GM23338 (cell line): Measurements from ENCODE around the gene OCA2. TPM values are rescaled to one million over a fixed set of nuclear protein-coding genes. Genes with fewer than 3 reads are reported as not detected.
A peak's percentile ranks its signal among the peaks of the same experiment; 100 is the strongest.

Source experiments
- ATAC-seq: fragments of 200-7000 bp; cut with Tn5 transposase; 3 replicates; pipeline ENCODE4 v1.9.1; 2020
- DNase-seq: peaks from one replicate; pipeline ENCODE4 v3.0.0-alpha.2; 2015; ENCODE audit warnings: low spot score
- H2AFZ ChIP-seq: fragments of 200-600 bp; sonication (generic); 2 replicates; pipeline ENCODE4 v1.8.0; 2016; ENCODE audit warnings: antibody characterized with exemption, mild to moderate bottlenecking, moderate library complexity
- H3F3A ChIP-seq: fragments of 200-600 bp; sonication (generic); replicated peaks from 2 replicates; pipeline ENCODE4 v1.8.0; 2017; ENCODE audit warnings: antibody characterized with exemption, mixed run types, low read depth
- H3K27ac ChIP-seq: fragments of 200-600 bp; sonication (generic); 2 replicates; pipeline ENCODE4 v1.6.1; 2016; ENCODE audit warnings: low read depth
- H3K27me3 ChIP-seq: fragments of 200-600 bp; sonication (generic); 2 replicates; pipeline ENCODE4 v1.8.0; 2016; ENCODE audit warnings: mild to moderate bottlenecking, mixed run types, moderate library complexity; ENCODE audit not compliant: insufficient read depth
- H3K36me3 ChIP-seq: fragments of 200-600 bp; sonication (generic); 2 replicates; pipeline ENCODE4 v1.8.0; 2016; ENCODE audit warnings: mild to moderate bottlenecking; ENCODE audit not compliant: insufficient read depth
- H3K4me1 ChIP-seq: fragments of 200-600 bp; sonication (generic); 2 replicates; pipeline ENCODE4 v1.8.0; 2016; ENCODE audit warnings: mild to moderate bottlenecking, moderate library complexity; ENCODE audit not compliant: insufficient read depth
- H3K4me2 ChIP-seq: fragments of 200-600 bp; sonication (generic); 2 replicates; pipeline ENCODE4 v1.7.1; 2017; ENCODE audit warnings: mixed run types
- H3K4me3 ChIP-seq: fragments of 200-600 bp; sonication (generic); 2 replicates; pipeline ENCODE4 v1.6.1; 2016; ENCODE audit warnings: mixed run types
- H3K79me2 ChIP-seq: fragments of 200-600 bp; sonication (generic); replicated peaks from 2 replicates; pipeline ENCODE4 v1.8.0; 2017; ENCODE audit warnings: mild to moderate bottlenecking; ENCODE audit not compliant: insufficient read depth
- H3K9me2 ChIP-seq: fragments of 200-600 bp; sonication (generic); 2 replicates; pipeline ENCODE4 v1.8.0; 2017; ENCODE audit not compliant: insufficient read depth
- H4K20me1 ChIP-seq: fragments of 200-600 bp; sonication (generic); replicated peaks from 2 replicates; pipeline ENCODE4 v1.8.0; 2017; ENCODE audit warnings: mild to moderate bottlenecking; ENCODE audit not compliant: insufficient read depth
- H3K27ac Mint-ChIP-seq: 2 replicates; pipeline ENCODE4 v1.8.0; 2020; ENCODE audit warnings: inconsistent platforms, mild to moderate bottlenecking, moderate library complexity, mixed read lengths
- H3K27me3 Mint-ChIP-seq: 3 replicates; pipeline ENCODE4 v1.8.0; 2022; ENCODE audit warnings: low read depth, mild to moderate bottlenecking, moderate library complexity, mixed read lengths, inconsistent platforms; ENCODE audit not compliant: insufficient read depth, poor library complexity
- H3K36me3 Mint-ChIP-seq: 3 replicates; pipeline ENCODE4 v1.8.0; 2021; ENCODE audit warnings: low read depth, mild to moderate bottlenecking, inconsistent platforms, moderate library complexity, mixed read lengths
- H3K4me1 Mint-ChIP-seq: 3 replicates; pipeline ENCODE4 v1.8.0; 2020; ENCODE audit warnings: mild to moderate bottlenecking, inconsistent platforms, mixed read lengths
- H3K4me3 Mint-ChIP-seq: 3 replicates; pipeline ENCODE4 v1.8.0; 2021; ENCODE audit warnings: moderate library complexity, mild to moderate bottlenecking, inconsistent platforms, mixed read lengths
- H3K9me3 Mint-ChIP-seq: 3 replicates; pipeline ENCODE4 v1.8.0; 2020; ENCODE audit warnings: moderate library complexity, mild to moderate bottlenecking, inconsistent platforms, mixed read lengths
- CREB1 ChIP-seq: fragments of 250-450 bp; sonication (Bioruptor Pico); IDR thresholded peaks from 2 replicates; pipeline ENCODE4 v1.5.0; 2020; ENCODE audit warnings: low read depth, mild to moderate bottlenecking, moderate library complexity
- CTCF ChIP-seq, 2 experiments: fragments of 200-600 bp in 1 of 2; sonication (generic) in 1 of 2; conservative IDR thresholded peaks; 2 replicates each; pipeline versions ENCODE4 v1.5.1 to v1.6.1; 2016 to 2017; ENCODE audit warnings: antibody characterized with exemption in 2 of 2, low read depth in 2 of 2, mild to moderate bottlenecking in 2 of 2, moderate library complexity in 1 of 2
- ETS1 ChIP-seq: IDR thresholded peaks from 2 replicates; pipeline ENCODE4 v1.6.1; 2016; ENCODE audit warnings: antibody characterized with exemption
- EZH2 ChIP-seq: fragments of 200-600 bp; sonication (generic); IDR thresholded peaks from one replicate; pipeline ENCODE4 v1.8.0; 2017; ENCODE audit warnings: antibody characterized with exemption, mild to moderate bottlenecking, low read depth; ENCODE audit not compliant: unreplicated experiment
- EZH2phosphoT487 ChIP-seq: fragments of 200-600 bp; sonication (generic); IDR thresholded peaks from one replicate; pipeline ENCODE4 v1.8.1; 2018; ENCODE audit warnings: antibody characterized with exemption; ENCODE audit not compliant: unreplicated experiment
- NANOG ChIP-seq: IDR thresholded peaks from 2 replicates; pipeline ENCODE4 v1.6.1; 2016; ENCODE audit warnings: antibody characterized with exemption, borderline replicate concordance
- REST ChIP-seq: IDR thresholded peaks from one replicate; pipeline ENCODE4 v1.6.1; 2018; ENCODE audit warnings: antibody characterized with exemption; ENCODE audit not compliant: unreplicated experiment
- ZNF114 ChIP-seq: fragments of 250-450 bp; sonication (Bioruptor Pico); IDR thresholded peaks from 2 replicates; pipeline ENCODE4 v1.5.0; 2020; ENCODE audit warnings: mild to moderate bottlenecking, moderate library complexity
- ZNF462 ChIP-seq: fragments of 250-450 bp; sonication (Bioruptor Pico); IDR thresholded peaks from 2 replicates; pipeline ENCODE4 v1.5.0; 2020; ENCODE audit warnings: mild to moderate bottlenecking, moderate library complexity
- polyA plus RNA-seq: library from polyadenylated mRNA; unstranded; fragments of >200 nt; fragmentation: Nextera tagmentation; extraction: Ambion mirVana; gene quantifications from 2 replicates; pipeline ENCODE4 v1.2.1, GENCODE V29; 2016
- total RNA-seq: library from RNA; depleted of rRNA; stranded (reverse); fragments of >200 nt; shearing (Covaris generic); gene quantifications from 2 replicates; pipeline ENCODE4 v1.2.3, GENCODE V29; 2014

OCA2 gene
- total and polyA plus RNA-seq, 2 experiments from 2014 or later = 0.40 to 0.69 TPM

DNA sequence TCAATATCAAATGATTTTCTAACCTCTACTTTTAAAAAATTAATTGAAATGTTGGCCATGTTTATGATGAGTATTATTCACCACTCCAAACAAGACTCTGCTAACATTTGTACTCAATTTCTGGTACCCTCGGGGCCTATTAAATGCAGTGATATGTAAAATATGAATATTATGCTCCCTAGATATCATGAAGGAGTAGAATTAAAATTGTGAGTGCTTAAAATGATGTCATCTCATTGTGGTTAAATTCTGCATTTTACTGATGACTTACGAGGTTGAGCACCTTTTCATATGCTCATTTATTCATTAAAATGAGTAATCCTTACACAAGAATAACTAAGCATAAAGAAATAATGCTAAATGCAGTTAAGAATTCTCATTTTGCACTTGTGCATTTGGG, 159.9 kb downstream of the OCA2 start:
- Histone ChIP-seq H3K9me2 (no peaks in the 10 kb centered on the region), H3K27me3 (no peaks in the 10 kb centered on the region), H2AFZ (no peak overlapping the region), H4K20me1 (no peaks in the 10 kb centered on the region), H3K27ac (no peak overlapping the region), H3K4me1 (peaks cover 22% of the 10 kb centered on the region), H3K79me2 (no peaks in the 10 kb centered on the region), H3K4me3 (no peak overlapping the region), H3F3A (no peaks in the 10 kb centered on the region), H3K4me2 (peak overlapping the region; percentile 49), H3K36me3 (no peaks in the 10 kb centered on the region; the same call in 1 of the 2 replicates)
- TF ChIP-seq EZH2 = no peak
- no peak for TF ChIP-seq CREB1 (CRISPR knock-in tag)
- no peak for TF ChIP-seq ZNF462
- no peak for TF ChIP-seq CTCF (conservative IDR thresholded peaks at IDR 0.05; ENCODE audit: low read depth in 2 of 2)
- no peak for TF ChIP-seq ZNF114
- TF ChIP-seq NANOG = no peak
- no peak for TF ChIP-seq ETS1
- no peak for TF ChIP-seq EZH2phosphoT487
- TF ChIP-seq REST = no peak
- DNase-seq = no peak
- Mint-ChIP-seq H3K4me1 (peaks cover 28% of the 10 kb centered on the region), H3K27me3 (peaks cover 7% of the 10 kb centered on the region), H3K9me3 (no peaks in the 10 kb centered on the region; the same call in 2 of the 3 replicates), H3K36me3 (no peaks in the 10 kb centered on the region), H3K27ac (no peak overlapping the region), H3K4me3 (no peak overlapping the region)
- ATAC-seq = no peak
